ENCODE measurements around the gene RGPD8. TPM values are rescaled to one million over a fixed set of nuclear protein-coding genes. Genes with fewer than 3 reads are reported as not detected.
A peak's percentile ranks its signal among the peaks of the same experiment; 100 is the strongest.
"Not testable (repeated sequence)": the region's sequence is repeated elsewhere in the genome, so short reads cannot be mapped to it uniquely, and the experiment has no call there.

RGPD8 gene
- polyA plus RNA-seq, 3 donors: 0.29 to 3.4 (median 1.2) TPM

- Histone ChIP-seq H3K79me2 (ENCODE audit: insufficient read depth, low read length) (peaks cover 13% of the 10 kb centered on the region), H3K9ac (ENCODE audit: insufficient read depth, low read length, poor library complexity, severe bottlenecking) (peak overlapping the region; percentile 40), H3K4me3 (replicated peaks in 1 of 3; ENCODE audit: low read depth in 2 of 3, low read length in 3 of 3) (peak overlapping the region; percentile 43 to 66 (median 54)), H2AFZ (ENCODE audit: insufficient read depth, low read depth, low read length, poor library complexity, severe bottlenecking) (peak overlapping the region; percentile 59)
- not testable (repeated sequence) for H3K4me1 Mint-ChIP-seq; H3K9me3 ChIP-seq (replicated peaks in 1 of 2; ENCODE audit: control insufficient read depth in 1 of 2, insufficient read depth in 1 of 2, low read length in 2 of 2); DNase-seq; H3K4me1 ChIP-seq (ENCODE audit: control insufficient read depth in 1 of 2, insufficient read depth in 2 of 2, low read length in 2 of 2); H3K36me3 ChIP-seq (replicated peaks in 1 of 2; ENCODE audit: control insufficient read depth in 1 of 2, insufficient read depth in 2 of 2, low read length in 2 of 2); H3K9me3 Mint-ChIP-seq; H3K27me3 Mint-ChIP-seq (ENCODE audit: low read depth in 3 of 3); H4K20me1 ChIP-seq (ENCODE audit: insufficient read depth, low read length); H3K36me3 Mint-ChIP-seq; H3K4me2 ChIP-seq (replicated peaks; ENCODE audit: extremely low read depth, low read length, poor library complexity, severe bottlenecking); H3K27ac ChIP-seq (ENCODE audit: low read depth in 1 of 2, low read length in 2 of 2); H3K27me3 ChIP-seq (ENCODE audit: control insufficient read depth in 2 of 2, insufficient read depth in 2 of 2, low read length in 2 of 2)
- intact Hi-C loops (cut with micrococcal nuclease): loop anchor here (10.0 kb wide), 2 partner anchors 178 to 378 kb away; partner anchors contain the start of genes ZC3H8 (in 2 of the 2) and TMEM87B (in 1 of the 2)
- WGBS (ENCODE audit: insufficient coverage): 22% methylated on average over 9 of the region's 22 CpGs
- Mint-ChIP-seq H3K27ac (peak overlapping the region in 6 of 7 donors; percentile 20 to 70 (median 39)), H3K4me3 (peak overlapping the region; percentile 77 to 78)
Measured at GRCh38 chr2:112432390-112432734, 1.1 kb downstream of the RGPD8 start.

GRCh38 chr2:112431587-112432295, 1.7 kb downstream of the RGPD8 start:
- not testable (repeated sequence) for H3K36me3 Mint-ChIP-seq; H3K27me3 ChIP-seq (ENCODE audit: control insufficient read depth in 2 of 2, insufficient read depth in 2 of 2, low read length in 2 of 2); H3K27ac ChIP-seq (ENCODE audit: low read depth in 1 of 2, low read length in 2 of 2); H3K9me3 ChIP-seq (replicated peaks in 1 of 2; ENCODE audit: control insufficient read depth in 1 of 2, insufficient read depth in 1 of 2, low read length in 2 of 2); DNase-seq; H3K4me1 Mint-ChIP-seq; H2AFZ ChIP-seq (ENCODE audit: insufficient read depth, low read depth, low read length, poor library complexity, severe bottlenecking); H3K36me3 ChIP-seq (replicated peaks in 1 of 2; ENCODE audit: control insufficient read depth in 1 of 2, insufficient read depth in 2 of 2, low read length in 2 of 2); H3K27ac Mint-ChIP-seq; H3K4me2 ChIP-seq (replicated peaks; ENCODE audit: extremely low read depth, low read length, poor library complexity, severe bottlenecking); H3K9ac ChIP-seq (ENCODE audit: insufficient read depth, low read length, poor library complexity, severe bottlenecking); H3K27me3 Mint-ChIP-seq (ENCODE audit: low read depth in 3 of 3); H4K20me1 ChIP-seq (ENCODE audit: insufficient read depth, low read length); H3K9me3 Mint-ChIP-seq; H3K4me1 ChIP-seq (ENCODE audit: control insufficient read depth in 1 of 2, insufficient read depth in 2 of 2, low read length in 2 of 2)
- Histone ChIP-seq H3K4me3 (replicated peaks in 1 of 3; ENCODE audit: low read depth in 2 of 3, low read length in 3 of 3) (peak overlapping the region in 1 of 3 experiments; percentile 66), H3K79me2 (ENCODE audit: insufficient read depth, low read length) (peaks cover 13% of the 10 kb centered on the region)
- peak overlapping the region in 1 of 2 donors; percentile 77 for H3K4me3 Mint-ChIP-seq
- intact Hi-C loops (cut with micrococcal nuclease): loop anchor here (10.0 kb wide), 2 partner anchors 177 to 377 kb away; partner anchors contain the start of genes ZC3H8 (in 2 of the 2) and TMEM87B (in 1 of the 2)
- WGBS (ENCODE audit: insufficient coverage): 97% methylated on average over 11 of the region's 21 CpGs

DNA sequence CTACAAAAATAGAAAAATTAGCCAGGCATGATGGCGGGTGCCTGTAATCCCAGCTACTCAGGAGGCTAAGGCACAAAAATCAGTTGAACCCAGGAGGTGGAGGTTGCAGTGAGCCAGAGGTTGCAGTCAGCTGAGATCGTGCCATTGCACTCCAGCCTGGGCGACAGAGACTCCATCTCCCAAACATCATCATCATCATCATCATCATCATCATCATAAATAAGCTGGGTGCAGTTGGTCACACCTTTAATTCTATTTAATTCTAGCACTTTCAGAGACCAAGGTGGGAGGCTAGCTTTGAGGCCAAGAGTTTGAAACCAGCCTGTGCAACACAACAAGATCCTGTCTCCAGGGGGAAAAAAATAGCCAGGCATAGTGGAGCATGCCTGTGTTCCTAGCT, 8.9 kb downstream of the RGPD8 start:
- H3K4me1 ChIP-seq (ENCODE audit: control insufficient read depth in 1 of 2, insufficient read depth in 2 of 2, low read length in 2 of 2); H3K4me3 Mint-ChIP-seq; H3K27me3 ChIP-seq (ENCODE audit: control insufficient read depth in 2 of 2, insufficient read depth in 2 of 2, low read length in 2 of 2); DNase-seq; H3K4me3 ChIP-seq (replicated peaks in 1 of 3; ENCODE audit: low read depth in 2 of 3, low read length in 3 of 3); H3K27ac ChIP-seq (ENCODE audit: low read depth in 1 of 2, low read length in 2 of 2); H3K36me3 Mint-ChIP-seq; H3K79me2 ChIP-seq (ENCODE audit: insufficient read depth, low read length); H3K9me3 Mint-ChIP-seq; H4K20me1 ChIP-seq (ENCODE audit: insufficient read depth, low read length); H3K9me3 ChIP-seq (replicated peaks in 1 of 2; ENCODE audit: control insufficient read depth in 1 of 2, insufficient read depth in 1 of 2, low read length in 2 of 2); H3K27me3 Mint-ChIP-seq (ENCODE audit: low read depth in 3 of 3); H2AFZ ChIP-seq (ENCODE audit: insufficient read depth, low read depth, low read length, poor library complexity, severe bottlenecking); H3K27ac Mint-ChIP-seq; H3K36me3 ChIP-seq (replicated peaks in 1 of 2; ENCODE audit: control insufficient read depth in 1 of 2, insufficient read depth in 2 of 2, low read length in 2 of 2); H3K4me2 ChIP-seq (replicated peaks; ENCODE audit: extremely low read depth, low read length, poor library complexity, severe bottlenecking); H3K4me1 Mint-ChIP-seq; H3K9ac ChIP-seq (ENCODE audit: insufficient read depth, low read length, poor library complexity, severe bottlenecking); intact Hi-C loops (cut with micrococcal nuclease): not testable (repeated sequence)
- WGBS (ENCODE audit: insufficient coverage): no CpG with 5 or more reads among the region's 3 CpGs

- H3K4me2 ChIP-seq (replicated peaks; ENCODE audit: extremely low read depth, low read length, poor library complexity, severe bottlenecking); H3K27ac Mint-ChIP-seq; H3K9me3 ChIP-seq (replicated peaks in 1 of 2; ENCODE audit: control insufficient read depth in 1 of 2, insufficient read depth in 1 of 2, low read length in 2 of 2); H2AFZ ChIP-seq (ENCODE audit: insufficient read depth, low read depth, low read length, poor library complexity, severe bottlenecking); H3K27ac ChIP-seq (ENCODE audit: low read depth in 1 of 2, low read length in 2 of 2); H4K20me1 ChIP-seq (ENCODE audit: insufficient read depth, low read length); intact Hi-C loops (cut with micrococcal nuclease); H3K4me1 Mint-ChIP-seq; H3K9ac ChIP-seq (ENCODE audit: insufficient read depth, low read length, poor library complexity, severe bottlenecking); H3K27me3 ChIP-seq (ENCODE audit: control insufficient read depth in 2 of 2, insufficient read depth in 2 of 2, low read length in 2 of 2); DNase-seq; H3K4me3 Mint-ChIP-seq; H3K36me3 Mint-ChIP-seq; H3K4me3 ChIP-seq (replicated peaks in 1 of 3; ENCODE audit: low read depth in 2 of 3, low read length in 3 of 3); H3K27me3 Mint-ChIP-seq (ENCODE audit: low read depth in 3 of 3); H3K4me1 ChIP-seq (ENCODE audit: control insufficient read depth in 1 of 2, insufficient read depth in 2 of 2, low read length in 2 of 2); H3K79me2 ChIP-seq (ENCODE audit: insufficient read depth, low read length); H3K36me3 ChIP-seq (replicated peaks in 1 of 2; ENCODE audit: control insufficient read depth in 1 of 2, insufficient read depth in 2 of 2, low read length in 2 of 2); H3K9me3 Mint-ChIP-seq: not testable (repeated sequence)
- WGBS (ENCODE audit: insufficient coverage): no CpG with 5 or more reads among the region's 3 CpGs
Measured at GRCh38 chr2:112416860-112417259, 16.6 kb downstream of the RGPD8 start.
